Panc1 (cell line): ENCODE data around the gene DGCR8. TPM values are rescaled to one million over a fixed set of nuclear protein-coding genes. Genes with fewer than 3 reads are reported as not detected.

ENCODE experiments used
- ATAC-seq: fragments of 200-7000 bp; cut with Tn5 transposase; 2 replicates; pipeline ENCODE4 v1.9.1; 2020; ENCODE audit warnings: mild to moderate bottlenecking, moderate library complexity
- BruUV-seq: library from RNA; stranded (reverse); fragments of 400-500 nt; replicated peaks from 2 replicates; lab custom pipeline; 2021; lab: Mats Ljungman, UMichigan
- CTCF ChIA-PET: fragments of 300-600 bp; sonication (Branson Sonifier 250); formaldehyde crosslinking; loops from one replicate; lab custom pipeline; 2022; ENCODE audit warnings: antibody characterized with exemption; lab: Charles Lee
- POLR2A ChIA-PET: fragments of 300-600 bp; sonication (Branson Sonifier 250); formaldehyde crosslinking; loops from one replicate; lab custom pipeline; 2022; ENCODE audit warnings: antibody characterized with exemption; lab: Charles Lee
- DNase-seq: peaks from one replicate; pipeline ENCODE4 v3.0.0-alpha.2; 2010; ENCODE audit warnings: low read depth, low spot score
- H3K27ac ChIP-seq: 2 replicates; pipeline ENCODE4 v1.5.1; 2011; ENCODE audit warnings: mild to moderate bottlenecking, low read length, inconsistent platforms
- H3K27me3 ChIP-seq: fragments of 200-500 bp; sonication (Bioruptor generic); 2 replicates; pipeline ENCODE4 v1.6.0; 2014; ENCODE audit warnings: low read length, inconsistent platforms; ENCODE audit not compliant: control insufficient read depth, insufficient read depth
- H3K36me3 ChIP-seq: fragments of 200-500 bp; sonication (Bioruptor generic); 2 replicates; pipeline ENCODE4 v1.5.1; 2014; ENCODE audit warnings: inconsistent platforms, mild to moderate bottlenecking, low read length, moderate library complexity; ENCODE audit not compliant: control insufficient read depth, insufficient read depth
- H3K4me1 ChIP-seq: 2 replicates; pipeline ENCODE4 v1.5.1; 2011; ENCODE audit warnings: inconsistent platforms, mild to moderate bottlenecking, low read length, moderate library complexity; ENCODE audit not compliant: control insufficient read depth, insufficient read depth
- H3K4me3 ChIP-seq, 2 experiments: 2 replicates each; pipeline ENCODE4 v1.5.1; 2011 to 2012; ENCODE audit warnings: low read depth in 2 of 2, low read length in 2 of 2, mild to moderate bottlenecking in 2 of 2, inconsistent platforms in 1 of 2, moderate library complexity in 1 of 2
- H3K9me3 ChIP-seq: fragments of 200-500 bp; sonication (Bioruptor generic); 2 replicates; pipeline ENCODE4 v1.5.1; 2014; ENCODE audit warnings: low read depth, mild to moderate bottlenecking, inconsistent platforms, low read length, moderate library complexity; ENCODE audit not compliant: control insufficient read depth, insufficient read depth
- POLR2AphosphoS5 ChIP-seq: IDR thresholded peaks from 2 replicates; pipeline ENCODE4 v1.6.1; 2012; ENCODE audit warnings: mild to moderate bottlenecking, low read depth, low read length, moderate library complexity
- REST ChIP-seq, 2 experiments: IDR thresholded peaks; 2 replicates each; pipeline ENCODE4 v1.6.1; 2011 to 2012; ENCODE audit warnings: low read depth in 2 of 2, control low read depth in 1 of 2, low read length in 1 of 2, mild to moderate bottlenecking in 1 of 2, moderate library complexity in 1 of 2; ENCODE audit not compliant: insufficient read depth in 1 of 2
- SIN3A ChIP-seq: IDR thresholded peaks from 2 replicates; pipeline ENCODE4 v1.6.1; 2012; ENCODE audit warnings: low read depth, mild to moderate bottlenecking, low read length, moderate library complexity, borderline replicate concordance; ENCODE audit not compliant: insufficient read depth
- TCF7L2 ChIP-seq: IDR thresholded peaks from 2 replicates; pipeline ENCODE4 v1.6.1; 2011; ENCODE audit warnings: mild to moderate bottlenecking, low read depth, low read length, inconsistent platforms
- in situ Hi-C: cut with HindIII; loops from 2 replicates; pipeline ENCODE4 v1.10.0; 2016; ENCODE audit warnings: low sequenced_read_pairs, low pct_unique_long_range_greater_than_20kb
- intact Hi-C: fragments of 100-400 bp; cut with micrococcal nuclease; formaldehyde crosslinking; loops from one replicate; pipeline ENCODE4 v1.10.0; 2022; ENCODE audit not compliant: unreplicated experiment
- total RNA-seq: library from RNA; stranded (reverse); gene quantifications from one replicate; pipeline ENCODE4 v1.2.1, GENCODE V29; 2021; ENCODE audit not compliant: unreplicated experiment
- TF ChIP-seq, protein P1 (sequence below): fragments of 450-650 bp; IDR thresholded peaks from 2 replicates; pipeline ENCODE4 v1.5.1; 2017; ENCODE audit warnings: mild to moderate bottlenecking

The DGCR8 gene
- total RNA-seq, 1 experiment from 2014 or later: 35.0 TPM

- intact Hi-C loops: no loop called here
- BruUV-seq: no TSS peak
- Histone ChIP-seq H3K36me3 (no peaks in the 10 kb centered on the region), H3K4me3 (no peak overlapping the region), H3K4me1 (no peaks in the 10 kb centered on the region), H3K9me3 (no peaks in the 10 kb centered on the region), H3K27ac (no peak overlapping the region), H3K27me3 (no peaks in the 10 kb centered on the region)
- POLR2A ChIA-PET: no interaction called here
- in situ Hi-C loops: no loop called here
- CTCF ChIA-PET: no interaction called here
- DNase-seq (no peak), ATAC-seq (no peak)
- TF ChIP-seq, protein P1, sequence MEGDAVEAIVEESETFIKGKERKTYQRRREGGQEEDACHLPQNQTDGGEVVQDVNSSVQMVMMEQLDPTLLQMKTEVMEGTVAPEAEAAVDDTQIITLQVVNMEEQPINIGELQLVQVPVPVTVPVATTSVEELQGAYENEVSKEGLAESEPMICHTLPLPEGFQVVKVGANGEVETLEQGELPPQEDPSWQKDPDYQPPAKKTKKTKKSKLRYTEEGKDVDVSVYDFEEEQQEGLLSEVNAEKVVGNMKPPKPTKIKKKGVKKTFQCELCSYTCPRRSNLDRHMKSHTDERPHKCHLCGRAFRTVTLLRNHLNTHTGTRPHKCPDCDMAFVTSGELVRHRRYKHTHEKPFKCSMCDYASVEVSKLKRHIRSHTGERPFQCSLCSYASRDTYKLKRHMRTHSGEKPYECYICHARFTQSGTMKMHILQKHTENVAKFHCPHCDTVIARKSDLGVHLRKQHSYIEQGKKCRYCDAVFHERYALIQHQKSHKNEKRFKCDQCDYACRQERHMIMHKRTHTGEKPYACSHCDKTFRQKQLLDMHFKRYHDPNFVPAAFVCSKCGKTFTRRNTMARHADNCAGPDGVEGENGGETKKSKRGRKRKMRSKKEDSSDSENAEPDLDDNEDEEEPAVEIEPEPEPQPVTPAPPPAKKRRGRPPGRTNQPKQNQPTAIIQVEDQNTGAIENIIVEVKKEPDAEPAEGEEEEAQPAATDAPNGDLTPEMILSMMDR: no peak
Measured at GRCh38 chr22:20054485-20054884, 25.6 kb upstream of the DGCR8 start.

DNA sequence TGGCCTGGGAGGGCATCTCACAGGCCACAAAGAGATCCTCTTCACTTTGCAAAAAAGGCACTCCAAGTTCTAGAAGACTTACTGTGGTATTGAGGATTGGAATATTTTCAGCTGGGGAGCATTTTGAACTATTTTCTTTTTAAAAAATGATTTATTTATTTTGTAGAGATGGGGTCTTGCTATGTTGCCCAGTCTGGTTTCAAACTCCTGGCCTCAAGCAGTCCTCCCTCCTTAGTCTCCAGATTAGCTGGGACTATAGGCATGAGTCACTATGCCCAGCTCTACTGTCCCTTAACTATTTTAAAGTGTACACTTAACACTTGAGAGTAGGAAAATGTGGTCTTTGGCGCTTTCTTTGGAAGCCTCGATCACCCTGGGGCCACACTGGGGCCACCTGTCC is 24.9 kb upstream of the DGCR8 start:
- no peak for TF ChIP-seq SIN3A
- TF ChIP-seq, protein P1: no peak
- no peak for TF ChIP-seq POLR2AphosphoS5
- no peak for TF ChIP-seq REST (IDR thresholded peaks at IDR 0.05; ENCODE audit: insufficient read depth in 1 of 2, low read depth in 2 of 2, low read length in 1 of 2)
- TF ChIP-seq TCF7L2: no peak
- ChIA-PET CTCF (no interaction called here), POLR2A (no interaction called here)
- DNase-seq (no peak), ATAC-seq (no peak)
- intact Hi-C loops (no loop called here), in situ Hi-C loops (no loop called here)
- H3K4me3 ChIP-seq: no peak overlapping the region
- no peaks in the 10 kb centered on the region for H3K36me3 ChIP-seq
- H3K27me3 ChIP-seq: no peaks in the 10 kb centered on the region
- H3K9me3 ChIP-seq: no peaks in the 10 kb centered on the region
- no peaks in the 10 kb centered on the region for H3K4me1 ChIP-seq
- BruUV-seq: no TSS peak
- no peak overlapping the region for H3K27ac ChIP-seq

DNA sequence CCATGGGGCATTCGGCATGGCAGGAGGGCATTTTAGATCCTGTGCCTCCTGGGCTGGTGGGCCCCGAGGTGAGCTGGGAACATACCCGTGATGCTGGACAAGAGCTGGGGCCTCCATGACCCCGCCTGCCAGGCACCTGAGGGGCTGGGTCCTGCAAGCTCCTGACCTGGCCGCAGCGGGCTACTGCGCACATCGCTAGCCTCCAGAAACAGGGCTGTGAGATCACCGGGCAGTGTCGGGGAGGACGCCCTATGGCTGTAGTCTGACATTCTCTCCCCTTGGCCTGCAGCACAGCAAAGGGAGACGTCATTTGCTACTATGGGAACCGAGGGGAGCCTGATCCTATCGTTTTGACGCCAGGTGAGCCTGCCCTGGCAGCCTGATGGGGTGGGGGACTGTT is 24.4 kb upstream of the DGCR8 start:
- no peak for DNase-seq
- no TSS peak for BruUV-seq
- no peak for ATAC-seq

More for the DNA sequence above, 24.4 kb upstream of the DGCR8 start:
- Histone ChIP-seq H3K4me1 (no peaks in the 10 kb centered on the region), H3K36me3 (no peaks in the 10 kb centered on the region), H3K27ac (no peak overlapping the region), H3K27me3 (no peaks in the 10 kb centered on the region), H3K9me3 (no peaks in the 10 kb centered on the region), H3K4me3 (no peak overlapping the region)
- intact Hi-C loops: no loop called here
- TF ChIP-seq TCF7L2 (no peak), REST (IDR thresholded peaks at IDR 0.05; ENCODE audit: insufficient read depth in 1 of 2, low read depth in 2 of 2, low read length in 1 of 2) (no peak), POLR2AphosphoS5 (no peak), SIN3A (no peak)
- TF ChIP-seq, protein P1: no peak
- in situ Hi-C loops: no loop called here
- CTCF ChIA-PET: no interaction called here
- POLR2A ChIA-PET: no interaction called here
